Measurements from ENCODE around the gene COL5A1.

The COL5A1 gene

DNA sequence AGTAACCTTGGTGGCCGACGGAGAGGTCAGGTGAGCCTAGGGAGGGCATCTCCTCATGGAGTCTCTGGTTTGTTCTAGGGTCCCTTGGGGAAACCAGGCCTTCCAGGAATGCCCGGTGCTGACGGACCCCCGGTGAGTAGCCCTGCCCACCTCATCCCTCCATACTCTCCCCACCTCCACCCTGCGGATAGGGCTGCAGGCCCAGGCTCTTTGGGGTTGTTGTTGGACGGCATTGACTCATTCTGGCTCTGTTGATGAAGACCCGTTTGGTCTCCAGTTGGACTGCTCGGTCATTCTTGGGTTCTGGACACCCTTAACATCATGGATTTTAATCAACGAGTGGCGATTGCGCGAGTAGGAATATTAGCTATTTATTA lies 126.7 kb downstream of the COL5A1 start:
- Histone ChIP-seq H3K4me1 (ENCODE audit: control insufficient read depth, insufficient read depth, low read length, poor library complexity, severe bottlenecking) (peaks cover 13% of the 10 kb centered on the region), H3K4me3 (ENCODE audit: extremely low read depth, insufficient read depth, low read length, poor library complexity, severe bottlenecking) (no peak overlapping the region), H3K9me3 (ENCODE audit: control insufficient read depth, low read length) (no peaks in the 10 kb centered on the region), H3K27ac (ENCODE audit: low read depth, low read length, severe bottlenecking) (peak overlapping the region; percentile 23), H3K36me3 (ENCODE audit: control insufficient read depth, insufficient read depth, low read length) (peaks cover 99% of the 10 kb centered on the region)
- WGBS, 2 experiments (ENCODE audit: insufficient coverage in 2 of 2) = 91 to 95% methylated on average over 8 to 10 of the region's 13 CpGs

DNA sequence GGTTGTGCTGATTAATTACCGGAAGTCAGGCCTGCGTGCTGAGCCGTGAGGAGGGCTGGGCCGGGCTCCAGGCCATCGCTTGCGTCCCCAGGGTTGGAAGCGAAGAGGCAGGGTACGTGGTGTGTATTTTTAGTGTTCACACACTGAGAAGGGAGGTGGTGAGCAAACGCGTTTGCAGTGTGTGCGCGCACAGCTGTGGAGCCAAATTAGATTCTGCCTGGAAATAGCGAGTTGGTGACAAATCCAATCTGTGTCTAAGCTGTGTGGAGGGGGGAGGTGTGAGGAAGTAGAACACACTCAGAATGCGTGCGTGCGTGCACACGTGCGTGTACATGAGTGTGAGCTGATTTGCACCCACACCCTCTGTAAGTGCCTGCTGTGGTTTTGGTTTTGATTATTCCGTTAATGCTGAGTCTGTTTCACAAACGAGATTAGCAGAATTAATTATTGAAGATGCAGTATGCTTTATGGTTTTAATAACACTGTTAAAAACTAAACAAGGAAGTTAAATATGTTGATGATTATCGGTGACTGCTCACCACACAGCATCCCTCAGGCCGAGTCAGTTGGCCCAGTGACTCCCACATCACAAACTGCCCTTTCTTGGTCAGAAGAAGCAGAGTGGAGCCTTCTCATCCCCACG lies 127.2 kb downstream of the COL5A1 start:
- Histone ChIP-seq H3K4me1 (ENCODE audit: control insufficient read depth, insufficient read depth, low read length, poor library complexity, severe bottlenecking) (peaks cover 18% of the 10 kb centered on the region), H3K4me3 (ENCODE audit: extremely low read depth, insufficient read depth, low read length, poor library complexity, severe bottlenecking) (no peak overlapping the region), H3K9me3 (ENCODE audit: control insufficient read depth, low read length) (no peaks in the 10 kb centered on the region), H3K27ac (ENCODE audit: low read depth, low read length, severe bottlenecking) (peak overlapping the region; percentile 23), H3K36me3 (ENCODE audit: control insufficient read depth, insufficient read depth, low read length) (peaks cover 99% of the 10 kb centered on the region)
- WGBS, 2 experiments (ENCODE audit: insufficient coverage in 2 of 2) = 97 to 98% methylated on average over 18 of the region's 23 CpGs

DNA sequence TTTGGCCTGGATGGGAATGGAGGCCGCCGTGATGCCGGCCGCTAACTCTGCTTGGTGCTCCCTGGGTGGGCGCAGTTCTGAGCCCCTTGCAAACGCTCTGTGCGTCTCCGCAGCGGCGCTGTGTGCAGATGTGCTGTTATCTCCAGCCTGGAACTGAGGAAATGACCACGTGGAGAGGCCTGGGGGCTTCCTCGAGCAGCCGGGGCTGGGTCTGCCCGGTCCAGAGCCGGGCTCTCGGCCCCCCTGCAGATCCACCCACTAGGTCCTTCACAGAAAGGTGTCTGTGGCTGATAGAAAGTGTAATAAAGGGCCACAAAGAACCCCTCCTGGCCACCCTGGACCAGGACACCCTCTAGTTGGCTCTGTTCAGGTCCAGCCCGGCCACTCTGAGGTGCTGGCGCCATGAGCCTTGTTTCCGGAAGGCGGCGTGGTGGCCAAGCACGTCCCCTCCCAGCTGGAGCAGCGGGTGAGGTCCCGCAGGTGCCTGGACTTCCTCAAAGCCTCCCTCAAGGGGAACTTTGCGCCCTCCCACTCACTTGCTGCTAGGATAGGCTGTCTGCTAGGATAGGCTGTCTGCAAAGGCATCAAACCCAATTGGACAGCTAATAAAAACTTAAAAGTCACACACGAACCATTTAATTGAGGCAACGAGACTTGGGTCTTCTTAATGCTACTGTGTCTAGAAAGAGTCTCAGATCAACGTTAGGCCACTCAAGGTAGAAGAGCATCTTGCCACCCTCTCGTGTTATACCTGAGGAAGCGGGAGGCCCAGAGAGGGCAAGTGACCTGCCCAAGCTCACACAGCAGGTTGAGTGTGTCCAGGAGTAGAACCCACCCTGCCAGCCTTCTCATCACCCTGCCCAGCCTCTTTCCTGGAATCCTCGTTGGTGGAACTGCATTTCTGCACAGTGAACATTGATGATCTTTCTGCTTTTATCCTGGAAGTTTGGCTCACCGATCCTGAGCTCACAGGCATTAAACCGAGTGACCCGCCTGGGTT lies 129.7 kb downstream of the COL5A1 start:
- Histone ChIP-seq H3K4me1 (ENCODE audit: control insufficient read depth, insufficient read depth, low read length, poor library complexity, severe bottlenecking) (peaks cover 42% of the 10 kb centered on the region), H3K36me3 (ENCODE audit: control insufficient read depth, insufficient read depth, low read length) (peaks cover 98% of the 10 kb centered on the region), H3K4me3 (ENCODE audit: extremely low read depth, insufficient read depth, low read length, poor library complexity, severe bottlenecking) (no peak overlapping the region), H3K9me3 (ENCODE audit: control insufficient read depth, low read length) (no peaks in the 10 kb centered on the region), H3K27ac (ENCODE audit: low read depth, low read length, severe bottlenecking) (no peak overlapping the region)
- 94 to 96% methylated on average over 30 to 34 of the region's 34 CpGs for WGBS, 2 experiments (ENCODE audit: insufficient coverage in 2 of 2)

- Histone ChIP-seq H3K4me1 (ENCODE audit: control insufficient read depth, insufficient read depth, low read length, poor library complexity, severe bottlenecking) (peaks cover 43% of the 10 kb centered on the region), H3K36me3 (ENCODE audit: control insufficient read depth, insufficient read depth, low read length) (peaks cover 98% of the 10 kb centered on the region), H3K9me3 (ENCODE audit: control insufficient read depth, low read length) (no peaks in the 10 kb centered on the region), H3K27ac (ENCODE audit: low read depth, low read length, severe bottlenecking) (no peak overlapping the region), H3K4me3 (ENCODE audit: extremely low read depth, insufficient read depth, low read length, poor library complexity, severe bottlenecking) (no peak overlapping the region)
- 90 to 93% methylated on average over 12 of the region's 12 CpGs for WGBS, 2 experiments (ENCODE audit: insufficient coverage in 2 of 2)
Measured at GRCh38 chr9:134772331-134772730, 130.7 kb downstream of the COL5A1 start.

GRCh38 chr9:134773842-134774241 lies 132.2 kb downstream of the COL5A1 start:
- Histone ChIP-seq H3K27ac (ENCODE audit: low read depth, low read length, severe bottlenecking) (no peak overlapping the region), H3K4me1 (ENCODE audit: control insufficient read depth, insufficient read depth, low read length, poor library complexity, severe bottlenecking) (peaks cover 43% of the 10 kb centered on the region)

DNA sequence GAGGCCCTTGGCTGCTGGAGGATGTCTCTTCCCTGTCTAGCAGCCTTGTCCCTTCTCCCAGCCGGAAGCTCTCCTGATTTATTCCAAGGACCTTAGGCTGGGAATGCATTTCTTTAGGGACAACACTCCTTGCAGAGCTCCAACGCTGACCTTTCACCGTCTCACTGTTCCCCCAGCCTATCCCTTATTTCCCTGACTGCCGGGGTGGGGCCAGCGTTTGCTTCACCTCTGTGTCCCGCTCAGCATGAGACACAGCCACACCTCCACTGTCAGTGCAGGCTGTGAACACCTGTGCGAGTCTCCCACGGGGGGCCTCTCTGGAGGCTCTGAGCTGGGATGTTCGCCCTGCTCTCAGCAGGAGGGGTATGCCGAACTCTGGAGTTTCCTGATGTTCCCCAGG lies 132.8 kb downstream of the COL5A1 start:
- Histone ChIP-seq H3K4me1 (ENCODE audit: control insufficient read depth, insufficient read depth, low read length, poor library complexity, severe bottlenecking) (peaks cover 43% of the 10 kb centered on the region), H3K4me3 (ENCODE audit: extremely low read depth, insufficient read depth, low read length, poor library complexity, severe bottlenecking) (no peak overlapping the region), H3K9me3 (ENCODE audit: control insufficient read depth, low read length) (no peaks in the 10 kb centered on the region), H3K36me3 (ENCODE audit: control insufficient read depth, insufficient read depth, low read length) (peaks cover 97% of the 10 kb centered on the region), H3K27ac (ENCODE audit: low read depth, low read length, severe bottlenecking) (peak overlapping the region; percentile 53)
- WGBS, 2 experiments (ENCODE audit: insufficient coverage in 2 of 2) = 90% methylated on average over 8 to 10 of the region's 10 CpGs

More at GRCh38 chr9:134773842-134774241, 132.2 kb downstream of the COL5A1 start:
- 96 to 97% methylated on average over 5 to 11 of the region's 11 CpGs for WGBS, 2 experiments (ENCODE audit: insufficient coverage in 2 of 2)
- no peaks in the 10 kb centered on the region for H3K9me3 ChIP-seq (ENCODE audit: control insufficient read depth, low read length)
- H3K4me3 ChIP-seq (ENCODE audit: extremely low read depth, insufficient read depth, low read length, poor library complexity, severe bottlenecking) = no peak overlapping the region
- H3K36me3 ChIP-seq (ENCODE audit: control insufficient read depth, insufficient read depth, low read length) = peaks cover 97% of the 10 kb centered on the region

- Histone ChIP-seq H3K27ac (ENCODE audit: low read depth, low read length, severe bottlenecking) (peak overlapping the region; percentile 53), H3K9me3 (ENCODE audit: control insufficient read depth, low read length) (no peaks in the 10 kb centered on the region), H3K36me3 (ENCODE audit: control insufficient read depth, insufficient read depth, low read length) (peaks cover 97% of the 10 kb centered on the region), H3K4me3 (ENCODE audit: extremely low read depth, insufficient read depth, low read length, poor library complexity, severe bottlenecking) (no peak overlapping the region), H3K4me1 (ENCODE audit: control insufficient read depth, insufficient read depth, low read length, poor library complexity, severe bottlenecking) (peaks cover 41% of the 10 kb centered on the region)
- 90 to 93% methylated on average over 27 to 29 of the region's 30 CpGs for WGBS, 2 experiments (ENCODE audit: insufficient coverage in 2 of 2)
Measured at GRCh38 chr9:134775081-134775951, 133.7 kb downstream of the COL5A1 start.

DNA sequence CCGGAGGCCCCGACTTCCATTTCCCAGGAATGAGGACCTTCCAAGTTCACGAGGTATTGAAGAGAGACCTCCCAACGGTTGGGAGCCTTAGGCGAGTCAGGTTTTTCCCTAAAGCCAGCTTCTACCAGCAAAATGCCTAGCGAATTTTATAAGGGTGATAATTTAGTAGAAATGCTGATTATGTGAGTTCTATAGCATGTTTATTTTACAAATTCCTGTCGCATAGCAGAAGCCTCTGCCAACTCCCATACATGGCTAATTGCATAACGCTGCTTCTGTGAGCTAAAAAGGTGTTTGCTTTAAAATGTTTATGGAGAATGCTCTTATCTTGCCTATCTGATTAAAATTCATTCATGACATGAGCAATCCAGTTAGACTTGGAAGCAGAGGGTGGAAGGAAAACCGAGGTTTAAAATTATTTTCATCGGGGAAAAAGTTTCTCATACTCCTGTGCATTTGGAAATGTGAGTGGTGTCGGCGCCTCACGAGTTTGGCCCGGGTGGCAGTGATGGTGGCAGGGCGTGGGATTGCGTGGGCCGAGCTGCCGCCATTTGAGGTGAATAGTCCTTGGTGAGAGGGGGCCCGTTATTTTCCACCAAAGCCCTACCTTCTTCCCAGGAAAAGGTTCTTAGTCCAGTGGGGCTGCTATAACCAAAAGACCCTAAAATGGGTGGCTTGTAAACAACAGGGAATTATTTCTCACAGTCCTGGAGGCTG lies 134.6 kb downstream of the COL5A1 start:
- Histone ChIP-seq H3K4me1 (ENCODE audit: control insufficient read depth, insufficient read depth, low read length, poor library complexity, severe bottlenecking) (peaks cover 33% of the 10 kb centered on the region), H3K4me3 (ENCODE audit: extremely low read depth, insufficient read depth, low read length, poor library complexity, severe bottlenecking) (no peak overlapping the region), H3K9me3 (ENCODE audit: control insufficient read depth, low read length) (no peaks in the 10 kb centered on the region), H3K36me3 (ENCODE audit: control insufficient read depth, insufficient read depth, low read length) (peaks cover 98% of the 10 kb centered on the region), H3K27ac (ENCODE audit: low read depth, low read length, severe bottlenecking) (peak overlapping the region; percentile 24)
- WGBS, 2 experiments (ENCODE audit: insufficient coverage in 2 of 2) = 94 to 97% methylated on average over 12 to 15 of the region's 19 CpGs

DNA sequence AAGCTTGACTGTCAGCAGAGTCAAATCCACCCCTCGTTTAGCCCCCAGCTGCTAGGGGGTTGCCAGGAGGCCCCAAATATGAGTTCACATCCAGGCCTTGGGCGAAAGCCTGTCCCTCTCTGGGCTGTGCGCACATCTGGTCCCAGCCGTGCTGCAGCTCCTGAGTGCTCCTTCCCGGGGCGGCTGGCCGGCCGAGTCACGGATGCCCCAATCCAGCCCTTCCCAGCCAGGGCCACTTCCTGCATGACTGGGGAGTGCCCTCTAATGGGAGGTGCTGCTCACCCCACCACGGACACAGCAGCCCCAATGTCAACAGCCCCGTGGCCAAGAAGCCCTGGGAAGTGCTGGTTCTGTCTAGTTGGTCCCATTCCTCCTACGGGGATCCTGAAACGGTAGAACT lies 135.6 kb downstream of the COL5A1 start:
- Histone ChIP-seq H3K9me3 (ENCODE audit: control insufficient read depth, low read length) (no peaks in the 10 kb centered on the region), H3K4me1 (ENCODE audit: control insufficient read depth, insufficient read depth, low read length, poor library complexity, severe bottlenecking) (peaks cover 33% of the 10 kb centered on the region), H3K27ac (ENCODE audit: low read depth, low read length, severe bottlenecking) (no peak overlapping the region), H3K4me3 (ENCODE audit: extremely low read depth, insufficient read depth, low read length, poor library complexity, severe bottlenecking) (no peak overlapping the region), H3K36me3 (ENCODE audit: control insufficient read depth, insufficient read depth, low read length) (peaks cover 98% of the 10 kb centered on the region)
- WGBS, 2 experiments (ENCODE audit: insufficient coverage in 2 of 2) = 97% methylated on average over 13 of the region's 13 CpGs

GRCh38 chr9:134778156-134778555 lies 136.6 kb downstream of the COL5A1 start:
- Histone ChIP-seq H3K4me1 (ENCODE audit: control insufficient read depth, insufficient read depth, low read length, poor library complexity, severe bottlenecking) (peaks cover 32% of the 10 kb centered on the region), H3K4me3 (ENCODE audit: extremely low read depth, insufficient read depth, low read length, poor library complexity, severe bottlenecking) (no peak overlapping the region), H3K36me3 (ENCODE audit: control insufficient read depth, insufficient read depth, low read length) (peaks cover 98% of the 10 kb centered on the region), H3K27ac (ENCODE audit: low read depth, low read length, severe bottlenecking) (no peak overlapping the region), H3K9me3 (ENCODE audit: control insufficient read depth, low read length) (no peaks in the 10 kb centered on the region)
- WGBS, 2 experiments (ENCODE audit: insufficient coverage in 2 of 2) = 90 to 91% methylated on average over 13 of the region's 13 CpGs
